Activated naive CD8-positive, alpha-beta T cell treated with anti-CD3 and anti-CD28 coated beads, Interleukin-2, amount 50 U/mL, for 24 hours (primary cell): Measurements from ENCODE around the gene UBE2G1.
"Not testable (repeated sequence)": the region's sequence is repeated elsewhere in the genome, so short reads cannot be mapped to it uniquely, and the experiment has no call there.

Experiments
- ATAC-seq: fragments of 150-1000 bp; cut with Tn5 transposase; one replicate; pipeline ENCODE4 v1.10.0; 2021
- DNase-seq: peaks from one replicate; pipeline ENCODE4 v3.0.0; 2021
- H3K27ac Mint-ChIP-seq: one replicate; pipeline ENCODE4 v1.8.0; 2021; ENCODE audit warnings: mild to moderate bottlenecking, mixed read lengths
- H3K27me3 Mint-ChIP-seq: one replicate; pipeline ENCODE4 v1.8.0; 2021; ENCODE audit warnings: mixed read lengths
- H3K36me3 Mint-ChIP-seq: one replicate; pipeline ENCODE4 v1.8.0; 2021; ENCODE audit warnings: low read depth, mixed read lengths
- H3K4me1 Mint-ChIP-seq: one replicate; pipeline ENCODE4 v1.8.0; 2021; ENCODE audit warnings: mixed read lengths
- H3K4me3 Mint-ChIP-seq: one replicate; pipeline ENCODE4 v1.8.0; 2021; ENCODE audit warnings: mild to moderate bottlenecking, moderate library complexity, mixed read lengths
- H3K9me3 Mint-ChIP-seq: one replicate; pipeline ENCODE4 v1.8.0; 2021; ENCODE audit warnings: mixed read lengths

UBE2G1 gene

DNA sequence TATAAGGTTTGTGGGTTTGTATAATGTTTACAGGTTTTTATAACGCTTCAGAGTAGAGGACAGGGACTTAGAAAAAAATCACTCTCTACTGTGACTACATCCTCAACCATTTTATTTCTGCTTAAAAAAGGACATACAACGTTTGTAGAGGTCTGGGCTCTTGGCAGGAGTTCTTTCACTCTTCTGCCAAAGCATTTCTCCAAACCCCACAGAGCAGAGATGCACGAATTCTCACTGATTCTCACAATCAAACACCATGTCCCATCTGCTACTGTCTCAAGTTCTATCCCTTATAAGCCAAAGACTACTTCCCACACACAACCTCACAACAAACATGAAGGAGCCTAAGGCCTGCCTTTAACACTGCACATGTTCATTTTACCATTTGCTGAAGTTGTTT is 95.7 kb downstream of the UBE2G1 start:
- DNase-seq, result no peak
- Mint-ChIP-seq H3K4me1 (no peaks in the 10 kb centered on the region), H3K27ac (no peak overlapping the region), H3K9me3 (no peaks in the 10 kb centered on the region), H3K4me3 (no peak overlapping the region), H3K36me3 (peaks cover 11% of the 10 kb centered on the region), H3K27me3 (no peaks in the 10 kb centered on the region)
- no peak for ATAC-seq

DNA sequence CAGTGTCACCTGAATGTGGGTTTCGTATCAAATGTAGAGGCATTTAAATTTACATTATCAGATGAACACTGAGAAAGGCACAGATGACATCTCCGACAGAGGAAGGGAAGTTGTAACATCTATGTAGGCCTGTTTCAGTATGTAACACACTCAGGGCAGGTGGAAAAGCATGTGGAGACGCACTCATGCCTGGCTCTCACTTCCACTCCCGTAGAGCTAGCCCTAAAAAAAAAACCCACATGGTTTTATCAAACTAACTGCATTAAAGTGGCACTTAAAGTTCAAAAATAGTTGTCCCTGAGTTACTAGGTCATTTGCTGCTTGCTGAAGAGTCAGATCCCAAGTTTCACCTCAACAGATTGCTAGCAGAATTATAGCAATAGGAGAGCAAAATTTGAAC is 96.6 kb downstream of the UBE2G1 start:
- H3K4me1 Mint-ChIP-seq, result no peaks in the 10 kb centered on the region
- no peak for DNase-seq
- H3K9me3 Mint-ChIP-seq, result no peaks in the 10 kb centered on the region
- no peak for ATAC-seq
- no peaks in the 10 kb centered on the region for H3K27me3 Mint-ChIP-seq
- H3K27ac Mint-ChIP-seq, result no peak overlapping the region
- H3K36me3 Mint-ChIP-seq, result peaks cover 11% of the 10 kb centered on the region
- H3K4me3 Mint-ChIP-seq, result no peak overlapping the region

DNA sequence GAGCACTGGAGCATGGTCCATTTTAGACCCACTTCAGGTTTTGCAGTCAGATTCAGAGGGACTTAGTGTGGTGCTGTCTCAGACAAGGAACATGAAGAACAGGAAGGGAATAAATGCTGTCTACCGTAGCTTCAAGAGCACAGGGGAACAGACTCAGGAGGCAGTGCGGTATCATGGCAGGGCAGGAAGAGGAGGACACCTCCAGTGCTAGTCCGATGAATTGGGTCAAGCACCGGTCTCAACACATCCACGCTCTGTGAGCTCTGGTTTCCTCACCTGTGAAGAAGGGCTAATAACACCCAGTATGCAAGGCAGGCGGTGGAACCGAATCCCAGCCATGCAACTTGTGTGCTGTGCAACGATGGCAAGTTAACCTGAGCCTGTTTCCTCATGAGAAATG is 99.1 kb downstream of the UBE2G1 start:
- Mint-ChIP-seq H3K36me3 (peaks cover 13% of the 10 kb centered on the region), H3K27ac (no peak overlapping the region), H3K4me3 (no peak overlapping the region), H3K4me1 (peaks cover 17% of the 10 kb centered on the region), H3K27me3 (no peaks in the 10 kb centered on the region), H3K9me3 (no peaks in the 10 kb centered on the region)
- DNase-seq (no peak), ATAC-seq (no peak)

DNA sequence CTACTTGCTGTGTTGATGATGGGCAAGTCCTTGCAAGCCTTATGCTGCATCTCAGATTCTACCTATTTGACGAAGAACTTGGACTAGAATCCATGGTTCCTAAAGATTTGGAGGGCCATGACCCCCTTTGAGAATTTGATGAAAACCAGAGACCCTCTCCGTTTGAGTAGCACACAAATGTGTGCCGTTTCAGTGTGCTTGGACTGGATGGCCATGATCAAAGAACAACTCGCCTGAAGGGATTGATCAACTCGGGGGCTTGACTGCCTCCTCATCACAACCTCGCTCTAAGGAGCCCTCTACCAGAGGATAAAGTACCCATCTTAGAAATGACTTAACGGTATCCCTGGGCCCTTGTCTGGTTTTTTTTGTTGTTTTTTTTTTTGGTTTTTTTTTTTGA is 99.9 kb downstream of the UBE2G1 start:
- no peak overlapping the region for H3K27ac Mint-ChIP-seq
- ATAC-seq (no peak), DNase-seq (no peak)
- no peak overlapping the region for H3K4me3 Mint-ChIP-seq
- H3K9me3 Mint-ChIP-seq, result no peaks in the 10 kb centered on the region
- peaks cover 26% of the 10 kb centered on the region for H3K4me1 Mint-ChIP-seq
- no peaks in the 10 kb centered on the region for H3K27me3 Mint-ChIP-seq
- peaks cover 10% of the 10 kb centered on the region for H3K36me3 Mint-ChIP-seq

DNA sequence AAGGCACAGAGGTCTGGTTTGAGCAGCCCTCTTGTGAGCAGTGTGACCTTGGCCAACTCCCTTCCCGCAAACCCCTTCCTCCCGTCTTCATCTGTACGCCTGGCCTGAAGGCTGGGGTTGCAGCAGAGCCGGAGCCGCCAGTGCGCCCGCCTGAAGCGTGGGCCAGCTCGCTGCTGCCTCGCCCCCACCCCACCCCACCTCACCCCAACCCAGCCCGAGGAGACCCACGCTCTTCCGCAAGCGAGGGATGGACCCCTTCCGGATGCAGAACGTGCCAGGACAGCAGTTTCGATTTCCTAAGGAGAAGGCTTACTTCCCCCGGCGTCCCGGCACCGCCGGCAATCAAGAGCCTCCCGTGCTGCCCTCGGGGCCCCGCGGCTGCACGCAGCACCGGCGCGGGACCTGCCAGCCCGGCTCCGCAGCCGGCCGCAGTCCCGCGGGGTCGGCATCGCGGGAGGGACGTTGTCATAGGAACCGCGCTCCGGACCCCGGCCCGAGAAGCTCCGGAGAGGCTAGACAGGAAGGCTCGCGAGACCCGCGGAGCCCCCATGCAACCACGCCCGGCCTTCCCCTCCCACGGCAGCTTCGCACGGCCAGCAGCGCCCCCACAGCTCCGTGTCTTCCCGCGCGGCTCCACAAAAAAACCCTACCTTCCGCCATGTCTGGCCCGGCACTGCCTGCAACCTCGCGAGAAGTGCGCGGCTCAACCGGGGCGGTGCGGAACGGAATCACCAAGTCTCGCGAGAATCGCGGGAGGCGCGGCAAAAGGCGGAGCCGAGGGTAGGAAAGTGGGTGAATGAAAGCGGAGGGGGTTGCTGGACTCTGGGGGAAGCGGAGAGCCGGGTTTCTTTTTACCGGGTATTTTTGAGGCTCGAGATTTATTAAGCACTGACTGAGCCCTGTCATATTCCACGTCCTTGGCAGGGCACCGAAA is 102.9 kb downstream of the UBE2G1 start, which contains the start of gene ANKFY1:
Gene ANKFY1 (minus strand): TSS at position 698 of the 934 bp plus-strand sequence. CDS start 38 bp downstream, at position 660.
- peaks cover 30% of the 10 kb centered on the region for H3K4me1 Mint-ChIP-seq

DNA sequence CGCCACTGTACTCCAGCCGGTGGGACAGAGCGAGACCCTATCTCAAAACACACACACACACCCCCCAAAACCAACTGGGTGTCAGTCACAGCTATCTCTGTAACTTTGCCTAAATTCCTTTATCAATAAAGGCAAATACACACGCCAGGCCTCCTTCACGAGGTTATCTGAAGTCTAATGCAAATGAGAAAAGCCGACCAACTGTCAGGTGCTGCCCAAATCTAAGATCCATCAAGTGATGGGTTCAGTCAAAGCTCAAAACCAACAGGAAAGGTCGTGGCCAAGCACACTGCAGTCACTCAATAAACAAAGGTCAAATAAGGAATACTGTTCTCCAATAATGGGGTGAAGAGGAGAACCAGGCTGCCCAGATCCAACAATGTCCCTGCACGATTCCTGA is 103.8 kb downstream of the UBE2G1 start:
- Mint-ChIP-seq H3K9me3 (peaks cover 9% of the 10 kb centered on the region), H3K27me3 (no peaks in the 10 kb centered on the region), H3K36me3 (peaks cover 33% of the 10 kb centered on the region), H3K4me3 (peak overlapping the region; percentile 86), H3K4me1 (peaks cover 34% of the 10 kb centered on the region), H3K27ac (peak overlapping the region; percentile 80)
- DNase-seq (no peak), ATAC-seq (no peak)

More for the DNA sequence above, 102.9 kb downstream of the UBE2G1 start, which contains the start of gene ANKFY1:
- peak within 1 kb of the TSS; percentile 86 for H3K4me3 Mint-ChIP-seq
- peaks cover 29% of the 10 kb centered on the region for H3K36me3 Mint-ChIP-seq
- no peaks in the 10 kb centered on the region for H3K27me3 Mint-ChIP-seq
- DNase-seq (peak; percentile 98), ATAC-seq (peak; percentile 98)
- H3K27ac Mint-ChIP-seq, result peak within 1 kb of the TSS; percentile 89
- H3K9me3 Mint-ChIP-seq, result peaks cover 7% of the 10 kb centered on the region

DNA sequence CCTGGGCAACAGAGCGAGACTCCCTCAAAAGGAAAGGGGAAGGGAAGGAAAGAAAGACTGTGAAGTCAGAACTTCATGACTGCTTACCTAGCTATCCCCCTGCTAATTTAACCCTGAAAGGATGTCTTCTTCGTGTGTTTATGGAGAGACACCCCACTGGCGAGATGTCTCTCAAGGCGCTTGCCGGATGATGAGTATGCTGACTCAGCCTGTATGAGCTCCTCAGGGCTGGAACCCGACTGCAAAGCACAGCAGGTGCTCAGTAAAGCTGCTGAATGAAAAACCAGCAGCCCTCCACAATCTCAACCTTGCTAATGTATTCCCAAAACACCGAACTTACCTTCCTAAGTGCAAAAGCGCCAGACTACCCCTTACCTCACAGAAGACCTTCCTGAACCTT is 105.0 kb downstream of the UBE2G1 start:
- no peak for ATAC-seq
- DNase-seq, result no peak
- peak overlapping the region; percentile 2 for H3K4me3 Mint-ChIP-seq

DNA sequence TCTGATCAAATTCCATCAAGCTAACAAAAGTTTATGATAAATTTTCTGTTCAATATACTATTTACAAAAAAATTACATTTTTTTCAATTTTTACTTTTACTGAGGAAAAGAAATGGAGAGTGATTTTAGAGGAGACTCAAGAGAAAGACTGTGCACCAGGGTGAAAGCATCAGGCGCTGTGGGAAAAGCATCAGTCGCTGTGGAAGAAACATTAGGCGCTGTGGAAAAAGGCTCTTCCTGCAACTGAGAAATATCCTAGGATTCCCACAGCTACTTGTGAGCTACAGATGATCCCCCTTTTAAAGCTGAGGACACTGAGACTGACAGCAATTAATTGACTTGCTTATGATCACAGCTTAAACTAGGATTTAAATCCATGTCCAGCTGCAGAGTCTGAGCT is 107.6 kb downstream of the UBE2G1 start:
- H3K36me3 Mint-ChIP-seq, result peaks cover 55% of the 10 kb centered on the region
- ATAC-seq, result no peak
- no peak overlapping the region for H3K4me3 Mint-ChIP-seq
- no peak for DNase-seq
- H3K4me1 Mint-ChIP-seq, result peaks cover 46% of the 10 kb centered on the region
- no peak overlapping the region for H3K27ac Mint-ChIP-seq
- no peaks in the 10 kb centered on the region for H3K27me3 Mint-ChIP-seq
- H3K9me3 Mint-ChIP-seq, result peaks cover 10% of the 10 kb centered on the region

More for the DNA sequence above, 105.0 kb downstream of the UBE2G1 start:
- Mint-ChIP-seq H3K9me3 (peaks cover 10% of the 10 kb centered on the region), H3K27ac (no peak overlapping the region), H3K4me1 (peaks cover 46% of the 10 kb centered on the region), H3K36me3 (peaks cover 45% of the 10 kb centered on the region), H3K27me3 (no peaks in the 10 kb centered on the region)

DNA sequence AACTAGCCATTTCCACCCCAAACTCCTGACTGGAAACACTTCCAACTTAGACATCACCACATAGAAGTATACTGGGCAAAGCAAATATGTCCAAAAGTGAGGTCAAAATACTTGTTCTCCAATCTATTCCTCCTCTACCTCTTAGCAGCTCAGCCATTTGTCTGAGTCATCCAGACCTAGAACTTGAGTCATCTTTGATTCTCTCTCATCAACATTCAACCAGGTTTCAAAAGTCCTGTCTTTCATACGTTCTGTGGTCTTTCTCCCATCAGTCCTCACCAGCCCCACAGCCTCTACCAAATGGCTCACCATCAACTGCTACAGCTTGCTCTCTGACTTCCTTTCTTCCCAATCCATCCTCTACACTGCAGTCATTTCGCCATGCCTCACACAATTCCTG is 109.5 kb downstream of the UBE2G1 start:
- Mint-ChIP-seq H3K27me3 (no peaks in the 10 kb centered on the region), H3K36me3 (peaks cover 51% of the 10 kb centered on the region), H3K9me3 (peaks cover 10% of the 10 kb centered on the region), H3K4me1 (peaks cover 38% of the 10 kb centered on the region), H3K4me3 (no peak overlapping the region), H3K27ac (peak overlapping the region; percentile 46)
- ATAC-seq (peak; percentile 80), DNase-seq (no peak)

DNA sequence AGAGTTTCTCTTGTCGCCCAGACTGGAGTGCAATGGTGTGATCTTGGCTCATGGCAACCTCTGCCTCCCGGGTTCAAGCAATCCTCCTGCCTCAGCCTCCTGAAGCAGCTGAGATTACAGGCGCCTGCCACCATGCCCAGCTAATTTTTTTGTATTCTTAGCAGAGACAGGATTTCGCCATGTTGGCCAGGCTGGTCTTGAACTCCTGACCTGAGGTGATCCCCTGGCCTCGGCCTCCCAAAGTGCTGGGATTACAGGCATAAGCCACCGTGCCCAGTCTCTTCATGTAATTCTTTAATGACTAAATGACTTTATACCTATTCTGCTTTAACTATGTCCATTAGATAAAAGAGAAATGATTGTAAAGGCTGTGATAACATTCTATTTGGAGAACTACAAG is 111.2 kb downstream of the UBE2G1 start:
- not testable (repeated sequence) for DNase-seq, ATAC-seq, H3K4me3 Mint-ChIP-seq, H3K27me3 Mint-ChIP-seq, H3K27ac Mint-ChIP-seq
- peaks cover 39% of the 10 kb centered on the region for H3K36me3 Mint-ChIP-seq
- peaks cover 10% of the 10 kb centered on the region for H3K9me3 Mint-ChIP-seq
- H3K4me1 Mint-ChIP-seq, result peaks cover 39% of the 10 kb centered on the region

DNA sequence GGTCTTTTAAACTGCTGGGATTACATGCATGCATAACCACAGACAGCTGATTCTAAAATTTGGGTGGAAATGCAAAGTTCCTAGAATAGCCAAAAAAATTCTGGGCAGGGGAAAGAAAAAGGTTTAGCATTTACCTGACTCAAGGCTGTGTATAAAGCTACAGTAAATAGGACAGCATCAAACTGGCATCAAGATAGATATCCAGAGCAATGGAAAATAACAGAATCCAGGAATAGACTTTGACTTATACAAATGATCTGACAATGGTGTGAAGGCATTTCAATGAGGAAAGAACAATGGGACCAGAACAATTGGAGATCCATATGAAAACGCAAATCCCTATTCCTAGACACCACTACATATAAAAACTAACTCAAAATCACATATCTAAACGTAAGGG is 115.6 kb downstream of the UBE2G1 start:
- Mint-ChIP-seq H3K36me3 (peaks cover 16% of the 10 kb centered on the region), H3K27ac (no peak overlapping the region), H3K9me3 (no peaks in the 10 kb centered on the region), H3K4me1 (peaks cover 40% of the 10 kb centered on the region), H3K4me3 (no peak overlapping the region), H3K27me3 (no peaks in the 10 kb centered on the region)
- no peak for DNase-seq
- ATAC-seq, result no peak

DNA sequence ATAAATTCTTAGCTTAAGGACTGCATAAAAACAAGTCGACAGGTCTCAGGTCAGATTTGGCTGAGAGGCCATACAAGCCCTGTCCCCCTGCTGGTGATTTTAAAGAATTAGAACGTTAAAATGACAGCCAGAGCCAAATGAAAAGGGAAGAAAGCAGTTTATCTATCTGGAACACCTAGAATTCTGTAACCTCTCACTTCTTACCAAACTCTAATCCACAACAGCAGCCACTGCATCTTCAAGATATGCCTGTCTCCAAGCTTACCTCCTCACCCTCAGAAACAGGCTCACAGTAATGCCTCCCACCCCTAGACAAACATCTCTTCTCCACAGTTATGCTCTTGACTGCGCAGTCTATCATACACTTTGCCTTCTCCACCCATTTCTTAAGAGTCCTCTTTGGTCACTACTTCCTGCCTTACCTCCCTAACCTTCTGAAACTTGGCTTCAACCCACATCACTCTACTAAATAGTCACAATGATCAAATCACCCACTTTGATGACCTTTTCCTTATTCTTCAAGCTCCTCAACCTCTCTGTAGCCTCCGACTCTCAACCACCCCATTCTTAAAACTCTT is 116.9 kb downstream of the UBE2G1 start:
- peaks cover 9% of the 10 kb centered on the region for H3K36me3 Mint-ChIP-seq
- peak overlapping the region; percentile 11 for H3K27ac Mint-ChIP-seq
- DNase-seq (no peak), ATAC-seq (no peak)
- no peak overlapping the region for H3K4me3 Mint-ChIP-seq
- no peaks in the 10 kb centered on the region for H3K27me3 Mint-ChIP-seq
- H3K9me3 Mint-ChIP-seq, result no peaks in the 10 kb centered on the region
- H3K4me1 Mint-ChIP-seq, result peaks cover 37% of the 10 kb centered on the region

DNA sequence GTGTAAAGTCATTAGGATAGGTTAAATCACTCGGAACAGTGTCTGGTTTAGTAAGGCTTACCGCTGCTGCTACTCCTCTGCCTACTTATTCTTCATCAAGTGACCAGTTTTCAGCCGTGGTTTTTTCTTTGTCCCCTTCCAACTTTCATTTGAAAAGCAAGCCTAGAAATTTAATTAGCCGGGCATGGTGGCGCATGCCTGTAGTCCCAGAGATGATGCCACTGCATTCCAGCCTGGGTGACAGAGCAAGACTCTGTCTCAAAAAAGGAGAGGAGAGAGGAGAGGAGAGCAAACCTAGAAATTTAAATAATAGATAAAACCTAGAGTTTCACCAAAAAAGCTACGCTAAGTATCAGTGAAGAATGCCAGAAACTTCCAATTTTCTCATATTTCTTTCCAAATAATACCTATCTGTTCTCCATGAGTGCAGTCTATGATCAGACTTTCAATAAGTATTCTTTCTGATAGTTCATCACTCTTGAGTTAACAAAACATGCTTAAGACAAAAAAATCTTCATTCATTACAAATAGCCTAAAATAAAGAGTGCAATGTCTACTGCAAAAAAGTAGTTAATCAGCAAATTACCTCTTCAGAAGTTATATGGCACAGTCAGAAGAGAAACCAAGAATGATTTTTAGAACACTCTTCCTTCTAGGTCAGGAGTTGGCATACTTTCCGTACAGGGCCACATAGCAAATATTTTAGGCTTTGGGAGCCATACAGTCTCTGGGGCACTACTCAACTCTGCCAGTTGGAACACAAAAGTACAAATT is 117.8 kb downstream of the UBE2G1 start:
- Mint-ChIP-seq H3K27ac (no peak overlapping the region), H3K27me3 (no peaks in the 10 kb centered on the region), H3K9me3 (no peaks in the 10 kb centered on the region), H3K4me3 (no peak overlapping the region), H3K4me1 (peaks cover 38% of the 10 kb centered on the region), H3K36me3 (peaks cover 9% of the 10 kb centered on the region)
- ATAC-seq, result no peak
- no peak for DNase-seq

DNA sequence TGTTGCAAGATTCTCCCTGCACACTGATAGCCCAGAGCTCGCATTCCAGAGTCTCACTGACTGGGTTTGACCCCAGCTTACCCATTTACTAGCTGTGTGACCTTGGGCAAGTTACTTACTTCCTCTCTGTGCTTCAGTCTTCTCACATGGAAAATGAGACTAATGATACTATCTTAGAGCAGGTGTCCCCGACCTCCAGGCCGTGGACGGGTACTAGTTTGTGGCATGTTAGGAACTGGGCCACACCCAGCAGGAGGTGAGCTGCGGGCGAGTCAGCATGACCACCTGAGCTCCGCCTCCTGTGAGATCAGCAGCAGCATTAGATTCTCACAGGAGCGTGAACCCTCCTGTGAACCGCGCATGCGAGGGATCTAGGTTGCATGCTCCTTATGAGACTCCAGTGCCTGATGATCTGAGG is 118.5 kb downstream of the UBE2G1 start:
- no peak overlapping the region for H3K4me3 Mint-ChIP-seq
- H3K27ac Mint-ChIP-seq, result no peak overlapping the region
- H3K4me1 Mint-ChIP-seq, result peaks cover 35% of the 10 kb centered on the region
- no peaks in the 10 kb centered on the region for H3K27me3 Mint-ChIP-seq
- ATAC-seq, result peak; percentile 29
- peaks cover 9% of the 10 kb centered on the region for H3K36me3 Mint-ChIP-seq
- DNase-seq, result no peak
- H3K9me3 Mint-ChIP-seq, result no peaks in the 10 kb centered on the region
